GM23338 (cell line): ENCODE measurements around the gene TNF. TPM values are rescaled to one million over a fixed set of nuclear protein-coding genes. Genes with fewer than 3 reads are reported as not detected.

Experiments
- ATAC-seq: fragments of 200-7000 bp; cut with Tn5 transposase; 3 replicates; pipeline ENCODE4 v1.9.1; 2020
- DNase-seq: peaks from one replicate; pipeline ENCODE4 v3.0.0-alpha.2; 2015; ENCODE audit warnings: low spot score
- H2AFZ ChIP-seq: fragments of 200-600 bp; sonication (generic); 2 replicates; pipeline ENCODE4 v1.8.0; 2016; ENCODE audit warnings: antibody characterized with exemption, mild to moderate bottlenecking, moderate library complexity
- H3F3A ChIP-seq: fragments of 200-600 bp; sonication (generic); replicated peaks from 2 replicates; pipeline ENCODE4 v1.8.0; 2017; ENCODE audit warnings: antibody characterized with exemption, mixed run types, low read depth
- H3K27ac ChIP-seq: fragments of 200-600 bp; sonication (generic); 2 replicates; pipeline ENCODE4 v1.6.1; 2016; ENCODE audit warnings: low read depth
- H3K27me3 ChIP-seq: fragments of 200-600 bp; sonication (generic); 2 replicates; pipeline ENCODE4 v1.8.0; 2016; ENCODE audit warnings: mild to moderate bottlenecking, mixed run types, moderate library complexity; ENCODE audit not compliant: insufficient read depth
- H3K36me3 ChIP-seq: fragments of 200-600 bp; sonication (generic); 2 replicates; pipeline ENCODE4 v1.8.0; 2016; ENCODE audit warnings: mild to moderate bottlenecking; ENCODE audit not compliant: insufficient read depth
- H3K4me1 ChIP-seq: fragments of 200-600 bp; sonication (generic); 2 replicates; pipeline ENCODE4 v1.8.0; 2016; ENCODE audit warnings: mild to moderate bottlenecking, moderate library complexity; ENCODE audit not compliant: insufficient read depth
- H3K4me2 ChIP-seq: fragments of 200-600 bp; sonication (generic); 2 replicates; pipeline ENCODE4 v1.7.1; 2017; ENCODE audit warnings: mixed run types
- H3K4me3 ChIP-seq: fragments of 200-600 bp; sonication (generic); 2 replicates; pipeline ENCODE4 v1.6.1; 2016; ENCODE audit warnings: mixed run types
- H3K79me2 ChIP-seq: fragments of 200-600 bp; sonication (generic); replicated peaks from 2 replicates; pipeline ENCODE4 v1.8.0; 2017; ENCODE audit warnings: mild to moderate bottlenecking; ENCODE audit not compliant: insufficient read depth
- H3K9me2 ChIP-seq: fragments of 200-600 bp; sonication (generic); 2 replicates; pipeline ENCODE4 v1.8.0; 2017; ENCODE audit not compliant: insufficient read depth
- H4K20me1 ChIP-seq: fragments of 200-600 bp; sonication (generic); replicated peaks from 2 replicates; pipeline ENCODE4 v1.8.0; 2017; ENCODE audit warnings: mild to moderate bottlenecking; ENCODE audit not compliant: insufficient read depth
- H3K27ac Mint-ChIP-seq: 2 replicates; pipeline ENCODE4 v1.8.0; 2020; ENCODE audit warnings: inconsistent platforms, mild to moderate bottlenecking, moderate library complexity, mixed read lengths
- H3K27me3 Mint-ChIP-seq: 3 replicates; pipeline ENCODE4 v1.8.0; 2022; ENCODE audit warnings: low read depth, mild to moderate bottlenecking, moderate library complexity, mixed read lengths, inconsistent platforms; ENCODE audit not compliant: insufficient read depth, poor library complexity
- H3K36me3 Mint-ChIP-seq: 3 replicates; pipeline ENCODE4 v1.8.0; 2021; ENCODE audit warnings: low read depth, mild to moderate bottlenecking, inconsistent platforms, moderate library complexity, mixed read lengths
- H3K4me1 Mint-ChIP-seq: 3 replicates; pipeline ENCODE4 v1.8.0; 2020; ENCODE audit warnings: mild to moderate bottlenecking, inconsistent platforms, mixed read lengths
- H3K4me3 Mint-ChIP-seq: 3 replicates; pipeline ENCODE4 v1.8.0; 2021; ENCODE audit warnings: moderate library complexity, mild to moderate bottlenecking, inconsistent platforms, mixed read lengths
- H3K9me3 Mint-ChIP-seq: 3 replicates; pipeline ENCODE4 v1.8.0; 2020; ENCODE audit warnings: moderate library complexity, mild to moderate bottlenecking, inconsistent platforms, mixed read lengths
- CREB1 ChIP-seq: fragments of 250-450 bp; sonication (Bioruptor Pico); IDR thresholded peaks from 2 replicates; pipeline ENCODE4 v1.5.0; 2020; ENCODE audit warnings: low read depth, mild to moderate bottlenecking, moderate library complexity
- EZH2 ChIP-seq: fragments of 200-600 bp; sonication (generic); IDR thresholded peaks from one replicate; pipeline ENCODE4 v1.8.0; 2017; ENCODE audit warnings: antibody characterized with exemption, mild to moderate bottlenecking, low read depth; ENCODE audit not compliant: unreplicated experiment
- EZH2phosphoT487 ChIP-seq: fragments of 200-600 bp; sonication (generic); IDR thresholded peaks from one replicate; pipeline ENCODE4 v1.8.1; 2018; ENCODE audit warnings: antibody characterized with exemption; ENCODE audit not compliant: unreplicated experiment
- JUNB ChIP-seq: IDR thresholded peaks from one replicate; pipeline ENCODE4 v1.6.1; 2016; ENCODE audit warnings: antibody characterized with exemption; ENCODE audit not compliant: unreplicated experiment
- NANOG ChIP-seq: IDR thresholded peaks from 2 replicates; pipeline ENCODE4 v1.6.1; 2016; ENCODE audit warnings: antibody characterized with exemption, borderline replicate concordance
- POLR2AphosphoS5 ChIP-seq: IDR thresholded peaks from 2 replicates; pipeline ENCODE4 v1.6.1; 2016; ENCODE audit warnings: antibody characterized with exemption, low read depth
- STAT1 ChIP-seq: IDR thresholded peaks from one replicate; pipeline ENCODE4 v1.6.1; 2016; ENCODE audit warnings: antibody characterized with exemption; ENCODE audit not compliant: unreplicated experiment
- ZNF114 ChIP-seq: fragments of 250-450 bp; sonication (Bioruptor Pico); IDR thresholded peaks from 2 replicates; pipeline ENCODE4 v1.5.0; 2020; ENCODE audit warnings: mild to moderate bottlenecking, moderate library complexity
- ZNF331 ChIP-seq: fragments of 250-450 bp; sonication (Bioruptor Pico); IDR thresholded peaks from 2 replicates; pipeline ENCODE4 v1.5.0; 2020; ENCODE audit warnings: low read depth, mild to moderate bottlenecking, moderate library complexity
- polyA plus RNA-seq: library from polyadenylated mRNA; unstranded; fragments of >200 nt; fragmentation: Nextera tagmentation; extraction: Ambion mirVana; gene quantifications from 2 replicates; pipeline ENCODE4 v1.2.1, GENCODE V29; 2016
- total RNA-seq: library from RNA; depleted of rRNA; stranded (reverse); fragments of >200 nt; shearing (Covaris generic); gene quantifications from 2 replicates; pipeline ENCODE4 v1.2.3, GENCODE V29; 2014
- TF ChIP-seq, protein P1 (sequence below), 2 experiments: fragments of 200-600 bp in 1 of 2; sonication (generic) in 1 of 2; conservative IDR thresholded peaks; 2 replicates each; pipeline versions ENCODE4 v1.5.1 to v1.6.1; 2016 to 2017; ENCODE audit warnings: antibody characterized with exemption in 2 of 2, low read depth in 2 of 2, mild to moderate bottlenecking in 2 of 2, moderate library complexity in 1 of 2
- TF ChIP-seq, protein P2 (sequence below): IDR thresholded peaks from 2 replicates; pipeline ENCODE4 v1.6.1; 2016; ENCODE audit warnings: antibody characterized with exemption
- TF ChIP-seq, protein P3 (sequence below): IDR thresholded peaks from one replicate; pipeline ENCODE4 v1.6.1; 2018; ENCODE audit warnings: antibody characterized with exemption; ENCODE audit not compliant: unreplicated experiment

The TNF gene
- total and polyA plus RNA-seq, 2 experiments from 2014 or later = 0.11 TPM; not detected in 1

DNA sequence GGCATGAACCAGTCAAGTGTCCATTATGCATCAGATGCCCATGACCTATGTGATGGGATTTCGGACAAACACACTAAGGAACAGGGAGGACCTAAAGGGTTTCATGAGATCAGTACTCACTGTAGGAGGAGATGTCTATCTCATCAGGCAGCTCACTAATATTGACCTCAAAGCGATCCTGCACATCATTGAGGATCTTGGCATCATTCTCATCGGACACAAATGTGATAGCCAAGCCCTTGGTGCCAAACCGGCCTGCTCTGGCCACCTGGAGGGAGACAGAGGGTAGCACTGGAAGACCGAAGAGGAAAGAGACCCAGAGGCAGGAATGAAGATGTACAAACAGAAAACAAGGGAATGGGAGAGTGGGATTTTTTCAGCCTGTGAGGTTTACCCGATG, 44.7 kb upstream of the TNF start:
- Mint-ChIP-seq H3K27me3 (peaks cover 13% of the 10 kb centered on the region), H3K36me3 (peaks cover 71% of the 10 kb centered on the region), H3K27ac (no peak overlapping the region), H3K4me3 (no peak overlapping the region), H3K4me1 (peaks cover 37% of the 10 kb centered on the region), H3K9me3 (no peaks in the 10 kb centered on the region)
- no peak overlapping the region for H2AFZ ChIP-seq
- peaks cover 61% of the 10 kb centered on the region for H3F3A ChIP-seq
- ATAC-seq = no peak
- H3K36me3 ChIP-seq = peaks cover 59% of the 10 kb centered on the region
- H3K4me3 ChIP-seq = no peak overlapping the region
- H3K27me3 ChIP-seq = no peaks in the 10 kb centered on the region
- H3K4me1 ChIP-seq = peaks cover 4% of the 10 kb centered on the region
- H3K79me2 ChIP-seq = peaks cover 37% of the 10 kb centered on the region
- no peak; the same call in 1 of the 2 replicates for TF ChIP-seq POLR2AphosphoS5
- TF ChIP-seq, protein P1, sequence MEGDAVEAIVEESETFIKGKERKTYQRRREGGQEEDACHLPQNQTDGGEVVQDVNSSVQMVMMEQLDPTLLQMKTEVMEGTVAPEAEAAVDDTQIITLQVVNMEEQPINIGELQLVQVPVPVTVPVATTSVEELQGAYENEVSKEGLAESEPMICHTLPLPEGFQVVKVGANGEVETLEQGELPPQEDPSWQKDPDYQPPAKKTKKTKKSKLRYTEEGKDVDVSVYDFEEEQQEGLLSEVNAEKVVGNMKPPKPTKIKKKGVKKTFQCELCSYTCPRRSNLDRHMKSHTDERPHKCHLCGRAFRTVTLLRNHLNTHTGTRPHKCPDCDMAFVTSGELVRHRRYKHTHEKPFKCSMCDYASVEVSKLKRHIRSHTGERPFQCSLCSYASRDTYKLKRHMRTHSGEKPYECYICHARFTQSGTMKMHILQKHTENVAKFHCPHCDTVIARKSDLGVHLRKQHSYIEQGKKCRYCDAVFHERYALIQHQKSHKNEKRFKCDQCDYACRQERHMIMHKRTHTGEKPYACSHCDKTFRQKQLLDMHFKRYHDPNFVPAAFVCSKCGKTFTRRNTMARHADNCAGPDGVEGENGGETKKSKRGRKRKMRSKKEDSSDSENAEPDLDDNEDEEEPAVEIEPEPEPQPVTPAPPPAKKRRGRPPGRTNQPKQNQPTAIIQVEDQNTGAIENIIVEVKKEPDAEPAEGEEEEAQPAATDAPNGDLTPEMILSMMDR (conservative IDR thresholded peaks at IDR 0.05; ENCODE audit: low read depth in 2 of 2) = no peak
- TF ChIP-seq, protein P2, sequence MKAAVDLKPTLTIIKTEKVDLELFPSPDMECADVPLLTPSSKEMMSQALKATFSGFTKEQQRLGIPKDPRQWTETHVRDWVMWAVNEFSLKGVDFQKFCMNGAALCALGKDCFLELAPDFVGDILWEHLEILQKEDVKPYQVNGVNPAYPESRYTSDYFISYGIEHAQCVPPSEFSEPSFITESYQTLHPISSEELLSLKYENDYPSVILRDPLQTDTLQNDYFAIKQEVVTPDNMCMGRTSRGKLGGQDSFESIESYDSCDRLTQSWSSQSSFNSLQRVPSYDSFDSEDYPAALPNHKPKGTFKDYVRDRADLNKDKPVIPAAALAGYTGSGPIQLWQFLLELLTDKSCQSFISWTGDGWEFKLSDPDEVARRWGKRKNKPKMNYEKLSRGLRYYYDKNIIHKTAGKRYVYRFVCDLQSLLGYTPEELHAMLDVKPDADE = no peak
- TF ChIP-seq JUNB = no peak
- TF ChIP-seq, protein P3, sequence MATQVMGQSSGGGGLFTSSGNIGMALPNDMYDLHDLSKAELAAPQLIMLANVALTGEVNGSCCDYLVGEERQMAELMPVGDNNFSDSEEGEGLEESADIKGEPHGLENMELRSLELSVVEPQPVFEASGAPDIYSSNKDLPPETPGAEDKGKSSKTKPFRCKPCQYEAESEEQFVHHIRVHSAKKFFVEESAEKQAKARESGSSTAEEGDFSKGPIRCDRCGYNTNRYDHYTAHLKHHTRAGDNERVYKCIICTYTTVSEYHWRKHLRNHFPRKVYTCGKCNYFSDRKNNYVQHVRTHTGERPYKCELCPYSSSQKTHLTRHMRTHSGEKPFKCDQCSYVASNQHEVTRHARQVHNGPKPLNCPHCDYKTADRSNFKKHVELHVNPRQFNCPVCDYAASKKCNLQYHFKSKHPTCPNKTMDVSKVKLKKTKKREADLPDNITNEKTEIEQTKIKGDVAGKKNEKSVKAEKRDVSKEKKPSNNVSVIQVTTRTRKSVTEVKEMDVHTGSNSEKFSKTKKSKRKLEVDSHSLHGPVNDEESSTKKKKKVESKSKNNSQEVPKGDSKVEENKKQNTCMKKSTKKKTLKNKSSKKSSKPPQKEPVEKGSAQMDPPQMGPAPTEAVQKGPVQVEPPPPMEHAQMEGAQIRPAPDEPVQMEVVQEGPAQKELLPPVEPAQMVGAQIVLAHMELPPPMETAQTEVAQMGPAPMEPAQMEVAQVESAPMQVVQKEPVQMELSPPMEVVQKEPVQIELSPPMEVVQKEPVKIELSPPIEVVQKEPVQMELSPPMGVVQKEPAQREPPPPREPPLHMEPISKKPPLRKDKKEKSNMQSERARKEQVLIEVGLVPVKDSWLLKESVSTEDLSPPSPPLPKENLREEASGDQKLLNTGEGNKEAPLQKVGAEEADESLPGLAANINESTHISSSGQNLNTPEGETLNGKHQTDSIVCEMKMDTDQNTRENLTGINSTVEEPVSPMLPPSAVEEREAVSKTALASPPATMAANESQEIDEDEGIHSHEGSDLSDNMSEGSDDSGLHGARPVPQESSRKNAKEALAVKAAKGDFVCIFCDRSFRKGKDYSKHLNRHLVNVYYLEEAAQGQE = no peak
- no peak for TF ChIP-seq EZH2phosphoT487
- no peak for TF ChIP-seq STAT1
- no peak for TF ChIP-seq NANOG
- no peak overlapping the region; the same call in 1 of the 2 replicates for H3K27ac ChIP-seq
- H3K4me2 ChIP-seq = no peak overlapping the region
- no peak for DNase-seq
- no peaks in the 10 kb centered on the region for H3K9me2 ChIP-seq
- peaks cover 41% of the 10 kb centered on the region for H4K20me1 ChIP-seq

DNA sequence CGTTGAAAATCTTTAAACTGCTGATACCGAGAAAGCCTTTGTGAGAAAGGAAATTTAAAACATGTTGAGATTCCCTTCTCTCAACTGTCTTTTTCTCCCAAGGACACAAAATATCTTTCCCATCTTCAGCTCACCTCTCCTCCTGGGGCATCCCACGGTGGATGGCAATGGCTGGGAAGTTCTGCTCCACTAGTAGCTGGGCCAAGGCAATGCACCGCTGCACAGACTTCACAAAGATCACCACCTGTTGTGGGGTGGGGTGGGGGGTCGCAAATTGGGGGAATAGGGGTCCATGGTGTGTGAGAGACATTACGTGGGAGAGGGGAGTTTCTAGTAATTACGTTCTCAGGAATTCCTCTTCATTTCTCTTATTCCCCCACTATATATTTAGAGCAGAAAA, 44.2 kb upstream of the TNF start:
- ATAC-seq (no peak), DNase-seq (no peak)
- Mint-ChIP-seq H3K36me3 (peaks cover 76% of the 10 kb centered on the region), H3K27ac (no peak overlapping the region; the same call in 1 of the 2 replicates), H3K4me3 (no peak overlapping the region), H3K4me1 (peaks cover 42% of the 10 kb centered on the region), H3K27me3 (peaks cover 16% of the 10 kb centered on the region), H3K9me3 (no peaks in the 10 kb centered on the region)
- no peaks in the 10 kb centered on the region for H3K27me3 ChIP-seq
- H3K9me2 ChIP-seq = no peaks in the 10 kb centered on the region
- H3K4me3 ChIP-seq = no peak overlapping the region
- peaks cover 46% of the 10 kb centered on the region for H4K20me1 ChIP-seq
- peaks cover 4% of the 10 kb centered on the region for H3K4me1 ChIP-seq
- peaks cover 67% of the 10 kb centered on the region for H3F3A ChIP-seq
- H3K27ac ChIP-seq = no peak overlapping the region
- H2AFZ ChIP-seq = no peak overlapping the region
- H3K4me2 ChIP-seq = no peak overlapping the region
- peaks cover 64% of the 10 kb centered on the region for H3K36me3 ChIP-seq
- H3K79me2 ChIP-seq = peaks cover 42% of the 10 kb centered on the region
- TF ChIP-seq ZNF114 (CRISPR knock-in tag) (no peak), POLR2AphosphoS5 (no peak), ZNF331 (CRISPR knock-in tag) (no peak), EZH2 (no peak), CREB1 (CRISPR knock-in tag) (no peak), STAT1 (no peak), NANOG (no peak), JUNB (no peak)
- TF ChIP-seq, protein P1 (conservative IDR thresholded peaks at IDR 0.05; ENCODE audit: low read depth in 2 of 2) = no peak
- TF ChIP-seq, protein P2 = no peak
